PFSK-1 (cell line): ENCODE data around the gene TOE1.

Source experiments
- FOXP2 ChIP-seq: optimal IDR thresholded peaks from 2 replicates; pipeline ENCODE3; 2011; ENCODE audit warnings: borderline replicate concordance, control low read depth, inconsistent platforms; ENCODE audit not compliant: insufficient read depth; ENCODE audit errors: extremely low read length, extremely low read depth
- POLR2AphosphoS5 ChIP-seq: IDR thresholded peaks from 2 replicates; pipeline ENCODE4 v1.6.1; 2012; ENCODE audit warnings: low read depth, mild to moderate bottlenecking, control low read depth, low read length, moderate library complexity
- SIN3A ChIP-seq: IDR thresholded peaks from 2 replicates; pipeline ENCODE4 v1.6.1; 2012; ENCODE audit warnings: mild to moderate bottlenecking, low read length, moderate library complexity, borderline replicate concordance; ENCODE audit not compliant: insufficient read depth
- TAF1 ChIP-seq: IDR thresholded peaks from 2 replicates; pipeline ENCODE4 v1.6.1; 2012; ENCODE audit warnings: low read length, control low read depth, borderline replicate concordance; ENCODE audit not compliant: insufficient read depth
- TF ChIP-seq, protein P1 (sequence below), 2 experiments: IDR thresholded peaks; 2 replicates each; pipeline versions ENCODE4 v1.6.1 to v1.8.0; 2011 to 2012; ENCODE audit warnings: low read depth in 2 of 2, low read length in 2 of 2, control low read depth in 1 of 2, inconsistent platforms in 1 of 2, mild to moderate bottlenecking in 1 of 2, moderate library complexity in 1 of 2; ENCODE audit not compliant: insufficient read depth in 1 of 2

The TOE1 gene

DNA sequence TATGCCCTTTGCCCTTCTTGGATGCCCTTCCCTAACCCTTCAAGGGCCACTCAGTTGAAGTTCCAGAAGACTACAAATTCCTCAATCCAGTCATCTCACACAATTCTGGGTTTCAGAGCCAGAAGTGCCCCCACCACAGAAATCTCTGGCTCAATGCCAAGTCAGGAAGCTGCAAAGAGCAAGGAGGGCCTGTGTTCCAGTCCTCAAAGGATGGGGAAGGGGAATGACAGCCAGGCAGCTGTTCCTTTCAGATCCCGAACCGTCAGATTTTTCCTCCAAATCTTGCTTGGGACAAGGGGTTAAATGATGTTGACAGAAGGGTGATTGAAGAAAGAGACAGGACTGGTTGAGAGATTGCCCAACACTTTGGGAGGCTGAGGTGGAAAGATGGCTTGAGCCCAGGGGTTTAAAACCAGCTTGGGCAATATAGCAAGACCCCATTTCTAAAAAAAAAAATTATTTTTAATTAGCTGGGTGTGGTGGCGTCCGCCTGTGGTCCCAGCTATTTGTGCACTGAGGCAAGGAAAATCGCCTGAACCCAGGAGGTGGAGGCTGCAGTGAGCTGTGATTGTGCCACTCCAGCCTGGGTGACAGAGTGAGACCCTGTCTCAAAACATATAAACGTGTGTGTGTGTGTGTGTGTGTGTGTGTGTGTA is 14.0 kb upstream of the TOE1 start:
- TF ChIP-seq TAF1 (no peak), FOXP2 (no peak), SIN3A (no peak), POLR2AphosphoS5 (no peak)
- TF ChIP-seq, protein P1, sequence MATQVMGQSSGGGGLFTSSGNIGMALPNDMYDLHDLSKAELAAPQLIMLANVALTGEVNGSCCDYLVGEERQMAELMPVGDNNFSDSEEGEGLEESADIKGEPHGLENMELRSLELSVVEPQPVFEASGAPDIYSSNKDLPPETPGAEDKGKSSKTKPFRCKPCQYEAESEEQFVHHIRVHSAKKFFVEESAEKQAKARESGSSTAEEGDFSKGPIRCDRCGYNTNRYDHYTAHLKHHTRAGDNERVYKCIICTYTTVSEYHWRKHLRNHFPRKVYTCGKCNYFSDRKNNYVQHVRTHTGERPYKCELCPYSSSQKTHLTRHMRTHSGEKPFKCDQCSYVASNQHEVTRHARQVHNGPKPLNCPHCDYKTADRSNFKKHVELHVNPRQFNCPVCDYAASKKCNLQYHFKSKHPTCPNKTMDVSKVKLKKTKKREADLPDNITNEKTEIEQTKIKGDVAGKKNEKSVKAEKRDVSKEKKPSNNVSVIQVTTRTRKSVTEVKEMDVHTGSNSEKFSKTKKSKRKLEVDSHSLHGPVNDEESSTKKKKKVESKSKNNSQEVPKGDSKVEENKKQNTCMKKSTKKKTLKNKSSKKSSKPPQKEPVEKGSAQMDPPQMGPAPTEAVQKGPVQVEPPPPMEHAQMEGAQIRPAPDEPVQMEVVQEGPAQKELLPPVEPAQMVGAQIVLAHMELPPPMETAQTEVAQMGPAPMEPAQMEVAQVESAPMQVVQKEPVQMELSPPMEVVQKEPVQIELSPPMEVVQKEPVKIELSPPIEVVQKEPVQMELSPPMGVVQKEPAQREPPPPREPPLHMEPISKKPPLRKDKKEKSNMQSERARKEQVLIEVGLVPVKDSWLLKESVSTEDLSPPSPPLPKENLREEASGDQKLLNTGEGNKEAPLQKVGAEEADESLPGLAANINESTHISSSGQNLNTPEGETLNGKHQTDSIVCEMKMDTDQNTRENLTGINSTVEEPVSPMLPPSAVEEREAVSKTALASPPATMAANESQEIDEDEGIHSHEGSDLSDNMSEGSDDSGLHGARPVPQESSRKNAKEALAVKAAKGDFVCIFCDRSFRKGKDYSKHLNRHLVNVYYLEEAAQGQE (IDR thresholded peaks at IDR 0.05; ENCODE audit: insufficient read depth in 1 of 2, low read depth in 2 of 2, low read length in 2 of 2): no peak

DNA sequence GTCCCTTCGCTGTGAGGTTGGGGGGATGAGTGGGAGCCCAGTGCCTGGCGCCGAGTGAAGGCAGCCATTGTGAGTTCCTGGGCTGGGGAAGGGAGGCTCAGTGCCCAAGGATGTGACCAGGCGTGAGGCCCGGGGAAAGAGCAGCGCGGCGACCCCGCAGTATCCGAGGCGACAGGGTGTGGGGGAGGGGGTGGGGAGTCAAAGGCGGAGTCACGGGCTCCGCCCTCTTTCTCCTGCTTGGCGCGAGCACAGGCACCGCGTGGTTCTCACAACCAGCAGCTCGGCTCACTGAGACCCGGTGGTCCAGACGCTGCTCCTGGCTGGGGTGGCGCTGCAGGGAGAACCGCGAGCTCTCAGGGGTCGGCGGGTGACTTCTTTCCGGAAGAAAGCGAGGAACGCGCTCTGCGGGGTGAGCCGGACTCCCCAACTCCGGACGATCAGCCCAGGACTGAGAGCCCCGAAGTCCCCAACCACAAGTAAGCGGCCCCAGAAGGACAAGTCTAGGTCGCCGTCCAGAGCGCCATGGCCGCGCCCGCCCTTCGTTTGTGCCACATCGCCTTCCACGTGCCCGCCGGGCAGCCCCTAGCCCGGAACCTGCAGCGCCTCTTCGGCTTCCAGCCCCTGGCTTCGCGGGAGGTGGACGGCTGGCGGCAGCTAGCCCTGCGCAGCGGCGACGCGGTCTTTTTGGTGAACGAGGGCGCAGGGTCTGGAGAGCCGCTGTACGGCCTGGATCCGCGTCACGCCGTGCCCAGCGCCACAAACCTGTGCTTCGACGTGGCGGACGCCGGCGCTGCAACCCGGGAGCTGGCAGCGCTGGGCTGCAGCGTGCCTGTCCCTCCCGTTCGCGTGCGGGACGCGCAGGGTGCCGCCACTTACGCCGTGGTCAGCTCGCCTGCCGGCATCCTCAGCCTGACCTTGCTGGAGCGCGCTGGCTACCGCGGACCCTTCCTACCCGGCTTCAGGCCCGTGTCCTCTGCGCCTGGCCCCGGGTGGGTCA is 13.0 kb upstream of the TOE1 start, which contains the start of gene HPDL:
TSS of gene HPDL (plus strand) at position 269 of the 997 bp plus-strand sequence. CDS start at position 523, 254 bp downstream.
- TF ChIP-seq, protein P1 (IDR thresholded peaks at IDR 0.05; ENCODE audit: insufficient read depth in 1 of 2, low read depth in 2 of 2, low read length in 2 of 2): no peak
- TF ChIP-seq SIN3A (no peak), FOXP2 (no peak), TAF1 (no peak), POLR2AphosphoS5 (no peak)

GRCh38 chr1:45327644-45328515 is 12.1 kb upstream of the TOE1 start:
- TF ChIP-seq SIN3A (no peak), POLR2AphosphoS5 (no peak), FOXP2 (no peak), TAF1 (no peak)
- TF ChIP-seq, protein P1 (IDR thresholded peaks at IDR 0.05; ENCODE audit: insufficient read depth in 1 of 2, low read depth in 2 of 2, low read length in 2 of 2): no peak

DNA sequence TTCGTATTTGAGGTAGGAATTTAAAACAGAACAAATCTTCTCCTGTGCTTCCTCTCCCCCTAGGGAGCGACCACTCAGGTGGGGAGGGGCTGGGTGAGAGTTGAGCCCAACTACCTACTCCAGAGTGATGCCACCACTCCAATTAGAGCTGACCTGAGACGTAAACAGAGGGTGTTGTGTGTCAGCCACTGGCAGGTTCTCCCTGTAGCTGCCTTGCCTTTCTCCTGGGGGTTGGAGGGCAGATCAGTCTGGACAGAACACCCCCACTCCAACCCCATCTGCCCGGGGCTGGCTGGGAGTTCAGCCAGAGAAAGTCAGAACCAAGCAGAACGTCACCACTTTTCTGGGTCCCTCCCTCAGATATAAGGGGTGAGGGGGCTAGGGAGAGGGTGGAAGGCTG is 11.3 kb upstream of the TOE1 start:
- TF ChIP-seq SIN3A (no peak), FOXP2 (no peak)

GRCh38 chr1:45329445-45329844 is 10.5 kb upstream of the TOE1 start:
- TF ChIP-seq, protein P1 (IDR thresholded peaks at IDR 0.05; ENCODE audit: insufficient read depth in 1 of 2, low read depth in 2 of 2, low read length in 2 of 2): no peak
- TF ChIP-seq POLR2AphosphoS5: no peak
- TF ChIP-seq TAF1: no peak
- no peak for TF ChIP-seq FOXP2
- TF ChIP-seq SIN3A: no peak
